Left hindlimb (tissue), 1 donor: ENCODE results near the gene MPV17L.
"Not testable (repeated sequence)": the region's sequence is repeated elsewhere in the genome, so short reads cannot be mapped to it uniquely, and the experiment has no call there.

ENCODE experiments used
- DNase-seq: peaks from one replicate; pipeline ENCODE4 v3.0.0-alpha.2; 2018

The MPV17L gene

GRCh38 chr16:15453296-15453695 is 57.7 kb downstream of the MPV17L start:
- not testable (repeated sequence) for DNase-seq

- not testable (repeated sequence) for DNase-seq
Observed at GRCh38 chr16:15454933-15455332, 59.4 kb downstream of the MPV17L start.

- no peak for DNase-seq
Observed at GRCh38 chr16:15457400-15457799, 61.8 kb downstream of the MPV17L start.

- DNase-seq = no peak
Observed at GRCh38 chr16:15457958-15458357, 62.4 kb downstream of the MPV17L start.

- no peak for DNase-seq
Observed at GRCh38 chr16:15459791-15460190, 64.2 kb downstream of the MPV17L start.

- DNase-seq = no peak
Observed at GRCh38 chr16:15460601-15461000, 65.0 kb downstream of the MPV17L start.

DNA sequence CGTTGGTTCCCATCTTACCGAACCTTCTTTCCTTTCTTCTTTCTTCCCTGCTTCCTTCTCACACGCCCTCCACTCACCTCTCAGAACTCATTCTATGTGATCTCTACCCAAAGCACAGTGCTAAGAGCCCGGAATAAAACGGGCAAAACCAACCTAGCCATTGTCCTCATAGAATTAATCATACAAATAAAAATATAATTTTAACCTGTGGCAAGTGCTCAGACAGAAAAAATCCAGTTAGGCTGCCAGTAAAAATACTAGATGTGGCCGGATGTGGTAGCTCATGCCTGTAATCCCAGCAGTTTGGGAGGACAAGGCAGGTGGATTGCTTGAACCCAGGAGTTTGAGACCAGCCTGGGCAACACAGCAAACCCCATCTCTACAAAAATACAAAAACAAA is 65.8 kb downstream of the MPV17L start:
- DNase-seq = no peak
